OCI-LY7 (cell line): ENCODE results near the gene TPD52L1. TPM values are rescaled to one million over a fixed set of nuclear protein-coding genes. Genes with fewer than 3 reads are reported as not detected.

Experiments
- BruUV-seq: library from RNA; stranded (reverse); fragments of 400-500 nt; replicated peaks from 2 replicates; lab custom pipeline; 2021; lab: Mats Ljungman, UMichigan
- CTCF ChIA-PET: fragments of 300-600 bp; sonication (Branson Sonifier 250); formaldehyde crosslinking; loops from one replicate; lab custom pipeline; 2022; ENCODE audit warnings: antibody characterized with exemption; ENCODE audit not compliant: unreplicated experiment; lab: Charles Lee
- POLR2A ChIA-PET: fragments of 300-600 bp; sonication (Branson Sonifier 250); formaldehyde crosslinking; loops from one replicate; lab custom pipeline; 2022; ENCODE audit warnings: antibody characterized with exemption; lab: Charles Lee
- DNase-seq: peaks from one replicate; pipeline ENCODE4 v3.0.0-alpha.2; 2015; ENCODE audit warnings: low spot score
- H2AFZ ChIP-seq: fragments of 200-600 bp; sonication (generic), shearing (Covaris generic); 2 replicates; pipeline ENCODE4 v1.6.1; 2014; ENCODE audit warnings: mild to moderate bottlenecking, antibody characterized with exemption, low read length, moderate library complexity
- H3K27ac ChIP-seq: fragments of 200-600 bp; sonication (generic); 2 replicates; pipeline ENCODE4 v1.5.1; 2014; ENCODE audit warnings: mixed run types, low read depth, mild to moderate bottlenecking, moderate library complexity, low read length, inconsistent platforms; ENCODE audit not compliant: poor library complexity, severe bottlenecking
- H3K36me3 ChIP-seq: fragments of 200-600 bp; sonication (generic); 2 replicates; pipeline ENCODE4 v1.6.1; 2014; ENCODE audit warnings: mild to moderate bottlenecking, antibody characterized with exemption, low read length, moderate library complexity, mixed read lengths; ENCODE audit not compliant: insufficient read depth
- H3K4me1 ChIP-seq: fragments of 200-600 bp; sonication (generic); 2 replicates; pipeline ENCODE4 v1.5.1; 2014; ENCODE audit warnings: mild to moderate bottlenecking, low read length; ENCODE audit not compliant: insufficient read depth, poor library complexity, severe bottlenecking
- H3K4me2 ChIP-seq: fragments of 200-600 bp; sonication (generic); 2 replicates; pipeline ENCODE4 v1.6.1; 2014; ENCODE audit warnings: mild to moderate bottlenecking, low read length
- H3K4me3 ChIP-seq: fragments of 200-600 bp; sonication (generic); 2 replicates; pipeline ENCODE4 v1.5.1; 2014; ENCODE audit warnings: mild to moderate bottlenecking, low read depth, low read length; ENCODE audit not compliant: poor library complexity, severe bottlenecking
- H3K79me2 ChIP-seq: fragments of 200-600 bp; sonication (generic); 2 replicates; pipeline ENCODE4 v1.6.1; 2016; ENCODE audit warnings: low read depth, mild to moderate bottlenecking, low read length, moderate library complexity, mixed read lengths; ENCODE audit not compliant: insufficient read depth
- H3K9me2 ChIP-seq: fragments of 200-600 bp; sonication (generic); 2 replicates; pipeline ENCODE4 v1.6.1; 2016; ENCODE audit warnings: mild to moderate bottlenecking, low read length, mixed read lengths; ENCODE audit not compliant: insufficient read depth
- H3K9me3 ChIP-seq: fragments of 200-600 bp; sonication (generic); 2 replicates; pipeline ENCODE4 v1.6.1; 2014; ENCODE audit warnings: mild to moderate bottlenecking, mixed run types, low read length, mixed read lengths
- H4K20me1 ChIP-seq: fragments of 200-600 bp; sonication (generic); 2 replicates; pipeline ENCODE4 v1.6.1; 2014; ENCODE audit warnings: mild to moderate bottlenecking, antibody characterized with exemption, low read length, moderate library complexity, mixed read lengths; ENCODE audit not compliant: insufficient read depth
- CTCF ChIP-seq: fragments of 200-600 bp; sonication (generic); conservative IDR thresholded peaks from 2 replicates; pipeline ENCODE4 v1.5.1; 2014; ENCODE audit warnings: mild to moderate bottlenecking, antibody characterized with exemption, low read length, moderate library complexity, mixed read lengths
- EZH2phosphoT487 ChIP-seq: fragments of 200-600 bp; sonication (generic); IDR thresholded peaks from 2 replicates; pipeline ENCODE4 v1.6.1; 2018; ENCODE audit warnings: low read depth, borderline replicate concordance, mild to moderate bottlenecking, mixed run types, antibody characterized with exemption, low read length, moderate library complexity, mixed read lengths
- intact Hi-C: fragments of 100-400 bp; cut with micrococcal nuclease; formaldehyde crosslinking; loops from one replicate; pipeline ENCODE4 v1.10.0; 2022; ENCODE audit not compliant: unreplicated experiment
- total RNA-seq, 2 experiments: library from RNA; depleted of rRNA in 1 of 2; stranded (reverse); fragments of >200 nt in 1 of 2; shearing (Covaris generic) in 1 of 2; gene quantifications; 2 replicates each; pipeline ENCODE4 v1.2.3, GENCODE V29; 2014 to 2022

The TPD52L1 gene
- total RNA-seq, 2 experiments from 2014 or later: not detected

GRCh38 chr6:125193208-125193607 lies 39.6 kb downstream of the TPD52L1 start:
- no peak overlapping the region for H3K4me3 ChIP-seq
- TF ChIP-seq EZH2phosphoT487 (no peak), CTCF (no peak)
- no peak overlapping the region for H3K27ac ChIP-seq
- ChIA-PET POLR2A (interaction anchor here (0.7 kb wide), 2 partner anchors 14 to 71 kb away, joined by 3 to 4 read pairs; no protein-coding TSS in a partner anchor), CTCF (no interaction called here)
- no peak for DNase-seq
- H3K4me1 ChIP-seq: no peaks in the 10 kb centered on the region
- no peaks in the 10 kb centered on the region for H3K79me2 ChIP-seq
- no peak overlapping the region for H2AFZ ChIP-seq
- BruUV-seq: no TSS peak
- intact Hi-C loops: loop anchor here (2.0 kb wide), 1 partner anchor 576 kb away; no protein-coding TSS in a partner anchor
- H3K4me2 ChIP-seq: no peak overlapping the region
- no peaks in the 10 kb centered on the region for H4K20me1 ChIP-seq
- no peaks in the 10 kb centered on the region for H3K36me3 ChIP-seq
- H3K9me2 ChIP-seq: no peaks in the 10 kb centered on the region
- H3K9me3 ChIP-seq: no peaks in the 10 kb centered on the region

GRCh38 chr6:125194941-125195340 lies 41.4 kb downstream of the TPD52L1 start:
- ChIA-PET POLR2A (no interaction called here), CTCF (no interaction called here)
- Histone ChIP-seq H3K4me1 (no peaks in the 10 kb centered on the region), H4K20me1 (no peaks in the 10 kb centered on the region), H3K36me3 (no peaks in the 10 kb centered on the region), H3K4me2 (no peak overlapping the region), H3K79me2 (no peaks in the 10 kb centered on the region), H3K9me3 (no peaks in the 10 kb centered on the region), H3K27ac (no peak overlapping the region), H3K4me3 (no peak overlapping the region), H2AFZ (no peak overlapping the region), H3K9me2 (no peaks in the 10 kb centered on the region)
- BruUV-seq: no TSS peak
- no peak for DNase-seq
- TF ChIP-seq CTCF (no peak), EZH2phosphoT487 (no peak)
- intact Hi-C loops: no loop called here

GRCh38 chr6:125195526-125195925 lies 42.0 kb downstream of the TPD52L1 start:
- no peak for DNase-seq
- Histone ChIP-seq H3K36me3 (no peaks in the 10 kb centered on the region), H3K27ac (no peak overlapping the region), H3K4me3 (no peak overlapping the region), H3K9me2 (no peaks in the 10 kb centered on the region), H4K20me1 (no peaks in the 10 kb centered on the region), H3K4me1 (no peaks in the 10 kb centered on the region), H2AFZ (no peak overlapping the region), H3K79me2 (no peaks in the 10 kb centered on the region), H3K4me2 (no peak overlapping the region), H3K9me3 (no peaks in the 10 kb centered on the region)
- TF ChIP-seq EZH2phosphoT487 (no peak), CTCF (no peak)
- no TSS peak for BruUV-seq
- POLR2A ChIA-PET: interaction anchor here (0.5 kb wide), 1 partner anchor 133 kb away, joined by 3 read pairs; no protein-coding TSS in a partner anchor
- intact Hi-C loops: no loop called here
- CTCF ChIA-PET: no interaction called here
